Type B pancreatic cell (in vitro differentiated cells): ENCODE measurements around the gene PARL. TPM values are rescaled to one million over a fixed set of nuclear protein-coding genes. Genes with fewer than 3 reads are reported as not detected.

Experiments used
- DNase-seq: peaks from one replicate; pipeline ENCODE4 v3.0.0; 2021; ENCODE audit warnings: mixed read lengths; ENCODE audit not compliant: unreplicated experiment; ENCODE audit errors: extremely low spot score
- H3K27ac Mint-ChIP-seq: 2 replicates; pipeline ENCODE4 v1.8.0; 2021; ENCODE audit warnings: mild to moderate bottlenecking, mixed read lengths
- H3K27me3 Mint-ChIP-seq: 2 replicates; pipeline ENCODE4 v1.8.0; 2021; ENCODE audit warnings: mixed read lengths
- H3K36me3 Mint-ChIP-seq: 2 replicates; pipeline ENCODE4 v1.8.0; 2021; ENCODE audit warnings: mixed read lengths
- H3K4me1 Mint-ChIP-seq: one replicate; pipeline ENCODE4 v1.8.0; 2021; ENCODE audit warnings: mixed read lengths; ENCODE audit not compliant: unreplicated experiment
- H3K4me3 Mint-ChIP-seq: 2 replicates; pipeline ENCODE4 v1.8.0; 2021; ENCODE audit warnings: mild to moderate bottlenecking, mixed read lengths
- H3K9me3 Mint-ChIP-seq: 2 replicates; pipeline ENCODE4 v1.8.0; 2021; ENCODE audit warnings: mixed read lengths
- CTCF ChIP-seq: fragments of 200-600 bp; sonication (generic); conservative IDR thresholded peaks from 2 replicates; pipeline ENCODE4 v1.5.0; 2021; ENCODE audit warnings: antibody characterized with exemption, mild to moderate bottlenecking
- total RNA-seq: library from RNA; stranded (reverse); gene quantifications from 2 replicates; pipeline ENCODE4 v1.2.1, GENCODE V29; 2021; ENCODE audit warnings: low replicate concordance

PARL gene
- total RNA-seq, 1 donor from 2014 or later, result 53.1 TPM

GRCh38 chr3:183873914-183874313, 10.8 kb downstream of the PARL start:
- no peaks in the 10 kb centered on the region for H3K27me3 Mint-ChIP-seq
- DNase-seq, result no peak
- no peak overlapping the region for H3K27ac Mint-ChIP-seq
- no peak for TF ChIP-seq CTCF
- no peaks in the 10 kb centered on the region for H3K9me3 Mint-ChIP-seq
- peaks cover 5% of the 10 kb centered on the region for H3K4me1 Mint-ChIP-seq
- H3K36me3 Mint-ChIP-seq, result peaks cover 18% of the 10 kb centered on the region
- no peak overlapping the region for H3K4me3 Mint-ChIP-seq

- TF ChIP-seq CTCF, result no peak
- H3K9me3 Mint-ChIP-seq, result no peaks in the 10 kb centered on the region
- H3K4me1 Mint-ChIP-seq, result peaks cover 5% of the 10 kb centered on the region
- H3K27ac Mint-ChIP-seq, result no peak overlapping the region
- DNase-seq, result no peak
- peaks cover 15% of the 10 kb centered on the region for H3K36me3 Mint-ChIP-seq
- H3K27me3 Mint-ChIP-seq, result no peaks in the 10 kb centered on the region
- H3K4me3 Mint-ChIP-seq, result no peak overlapping the region
Observed at GRCh38 chr3:183871541-183871940, 13.1 kb downstream of the PARL start.

GRCh38 chr3:183870563-183870962, 14.1 kb downstream of the PARL start:
- Mint-ChIP-seq H3K9me3 (no peaks in the 10 kb centered on the region), H3K27me3 (no peaks in the 10 kb centered on the region), H3K27ac (no peak overlapping the region), H3K36me3 (peaks cover 17% of the 10 kb centered on the region), H3K4me1 (peaks cover 5% of the 10 kb centered on the region), H3K4me3 (no peak overlapping the region)
- no peak for TF ChIP-seq CTCF
- no peak for DNase-seq

GRCh38 chr3:183868796-183869195, 15.9 kb downstream of the PARL start:
- H3K36me3 Mint-ChIP-seq, result peaks cover 25% of the 10 kb centered on the region
- DNase-seq, result no peak
- no peak overlapping the region for H3K4me3 Mint-ChIP-seq
- H3K4me1 Mint-ChIP-seq, result peaks cover 3% of the 10 kb centered on the region
- H3K27me3 Mint-ChIP-seq, result no peaks in the 10 kb centered on the region
- no peak overlapping the region for H3K27ac Mint-ChIP-seq
- no peaks in the 10 kb centered on the region for H3K9me3 Mint-ChIP-seq
- TF ChIP-seq CTCF, result no peak

- Mint-ChIP-seq H3K4me3 (no peak overlapping the region), H3K27ac (no peak overlapping the region), H3K36me3 (peaks cover 30% of the 10 kb centered on the region), H3K9me3 (no peaks in the 10 kb centered on the region), H3K27me3 (no peaks in the 10 kb centered on the region), H3K4me1 (no peaks in the 10 kb centered on the region)
- TF ChIP-seq CTCF, result no peak
- DNase-seq, result no peak
Observed at GRCh38 chr3:183862610-183863009, 22.1 kb downstream of the PARL start.

GRCh38 chr3:183857863-183858262, 26.8 kb downstream of the PARL start:
- Mint-ChIP-seq H3K4me1 (no peaks in the 10 kb centered on the region), H3K4me3 (no peak overlapping the region), H3K27ac (no peak overlapping the region), H3K27me3 (no peaks in the 10 kb centered on the region), H3K9me3 (no peaks in the 10 kb centered on the region), H3K36me3 (peaks cover 36% of the 10 kb centered on the region)
- no peak for TF ChIP-seq CTCF
- no peak for DNase-seq
